Neural progenitor cell (in vitro differentiated cells): ENCODE results near the gene ANAPC4. TPM values are rescaled to one million over a fixed set of nuclear protein-coding genes. Genes with fewer than 3 reads are reported as not detected.

Experiments used
- DNase-seq: peaks from one replicate; pipeline ENCODE4 v3.0.0-alpha.2; 2016; ENCODE audit warnings: low spot score
- H2AFZ ChIP-seq: fragments of 200-600 bp; sonication (generic); replicated peaks from 2 replicates; pipeline ENCODE4 v1.6.1; 2016; ENCODE audit warnings: antibody characterized with exemption
- H3F3A ChIP-seq: fragments of 200-600 bp; sonication (generic); 2 replicates; pipeline ENCODE4 v1.6.1; 2016; ENCODE audit warnings: antibody characterized with exemption, low read depth
- H3K27ac ChIP-seq: fragments of 200-600 bp; sonication (generic); 2 replicates; pipeline ENCODE4 v1.5.1; 2016; ENCODE audit warnings: mild to moderate bottlenecking
- H3K27me3 ChIP-seq: fragments of 200-600 bp; sonication (generic); 2 replicates; pipeline ENCODE4 v1.6.1; 2016; ENCODE audit warnings: mild to moderate bottlenecking, moderate library complexity
- H3K36me3 ChIP-seq: fragments of 200-600 bp; sonication (generic); 2 replicates; pipeline ENCODE4 v1.5.1; 2016
- H3K4me1 ChIP-seq: fragments of 200-600 bp; sonication (generic); 2 replicates; pipeline ENCODE4 v1.6.1; 2016; ENCODE audit warnings: mixed run types
- H3K4me2 ChIP-seq: fragments of 200-600 bp; sonication (generic); 2 replicates; pipeline ENCODE4 v1.6.1; 2016
- H3K4me3 ChIP-seq: fragments of 200-600 bp; sonication (generic); 2 replicates; pipeline ENCODE4 v1.5.1; 2016
- H3K79me2 ChIP-seq: fragments of 200-600 bp; sonication (generic); 2 replicates; pipeline ENCODE4 v1.6.1; 2016; ENCODE audit warnings: low read depth
- H3K9ac ChIP-seq: fragments of 200-600 bp; sonication (generic); 2 replicates; pipeline ENCODE4 v1.6.1; 2016
- H3K9me3 ChIP-seq: fragments of 200-600 bp; sonication (generic); 2 replicates; pipeline ENCODE4 v1.5.1; 2016; ENCODE audit warnings: low read depth
- H4K20me1 ChIP-seq: fragments of 200-600 bp; sonication (generic); 2 replicates; pipeline ENCODE4 v1.6.1; 2016; ENCODE audit warnings: low read depth
- H3K27ac Mint-ChIP-seq: 3 replicates; pipeline ENCODE4 v1.8.0; 2021; ENCODE audit warnings: mixed read lengths
- H3K27me3 Mint-ChIP-seq: 2 replicates; pipeline ENCODE4 v1.8.0; 2022; ENCODE audit warnings: low read depth, mild to moderate bottlenecking, inconsistent platforms, moderate library complexity, mixed read lengths; ENCODE audit not compliant: insufficient read depth
- H3K36me3 Mint-ChIP-seq: 3 replicates; pipeline ENCODE4 v1.8.0; 2021; ENCODE audit warnings: mixed read lengths
- H3K4me1 Mint-ChIP-seq: 3 replicates; pipeline ENCODE4 v1.8.0; 2021; ENCODE audit warnings: mixed read lengths
- H3K4me3 Mint-ChIP-seq: 3 replicates; pipeline ENCODE4 v1.8.0; 2021; ENCODE audit warnings: mild to moderate bottlenecking, moderate library complexity, mixed read lengths
- H3K9me3 Mint-ChIP-seq: 3 replicates; pipeline ENCODE4 v1.8.0; 2020; ENCODE audit warnings: mixed read lengths
- EZH2 ChIP-seq: fragments of 200-600 bp; sonication (generic); IDR thresholded peaks from 2 replicates; pipeline ENCODE4 v1.6.1; 2017; ENCODE audit warnings: antibody characterized with exemption, mild to moderate bottlenecking, moderate library complexity
- EZH2phosphoT487 ChIP-seq: fragments of 200-600 bp; sonication (generic); IDR thresholded peaks from 2 replicates; pipeline ENCODE4 v1.6.1; 2017; ENCODE audit warnings: antibody characterized with exemption
- total RNA-seq: library from RNA; depleted of rRNA; stranded (reverse); fragments of >200 nt; gene quantifications from 2 replicates; pipeline ENCODE4 v1.2.3, GENCODE V29; 2015; ENCODE audit warnings: low replicate concordance
- TF ChIP-seq, protein P1 (sequence below): fragments of 200-600 bp; sonication (generic); IDR thresholded peaks from 2 replicates; pipeline ENCODE4 v1.5.1; 2017; ENCODE audit warnings: antibody characterized with exemption, mild to moderate bottlenecking

ANAPC4 gene
- total RNA-seq, 1 donor from 2014 or later = 55.1 TPM

GRCh38 chr4:25397305-25397704, 20.2 kb downstream of the ANAPC4 start:
- Histone ChIP-seq H3K27me3 (no peaks in the 10 kb centered on the region), H3K27ac (no peak overlapping the region), H3K9ac (no peak overlapping the region), H2AFZ (no peak overlapping the region), H3K4me3 (no peak overlapping the region), H3K4me2 (no peak overlapping the region), H3K36me3 (peaks cover 30% of the 10 kb centered on the region), H3K9me3 (no peaks in the 10 kb centered on the region), H4K20me1 (no peaks in the 10 kb centered on the region), H3F3A (no peaks in the 10 kb centered on the region), H3K79me2 (no peaks in the 10 kb centered on the region), H3K4me1 (no peaks in the 10 kb centered on the region)
- Mint-ChIP-seq H3K9me3 (peaks cover 6% of the 10 kb centered on the region), H3K4me1 (no peaks in the 10 kb centered on the region), H3K4me3 (no peak overlapping the region), H3K27ac (no peak overlapping the region), H3K27me3 (peaks cover 3% of the 10 kb centered on the region), H3K36me3 (peaks cover 58% of the 10 kb centered on the region)
- TF ChIP-seq EZH2 = no peak
- no peak for TF ChIP-seq EZH2phosphoT487
- TF ChIP-seq, protein P1, sequence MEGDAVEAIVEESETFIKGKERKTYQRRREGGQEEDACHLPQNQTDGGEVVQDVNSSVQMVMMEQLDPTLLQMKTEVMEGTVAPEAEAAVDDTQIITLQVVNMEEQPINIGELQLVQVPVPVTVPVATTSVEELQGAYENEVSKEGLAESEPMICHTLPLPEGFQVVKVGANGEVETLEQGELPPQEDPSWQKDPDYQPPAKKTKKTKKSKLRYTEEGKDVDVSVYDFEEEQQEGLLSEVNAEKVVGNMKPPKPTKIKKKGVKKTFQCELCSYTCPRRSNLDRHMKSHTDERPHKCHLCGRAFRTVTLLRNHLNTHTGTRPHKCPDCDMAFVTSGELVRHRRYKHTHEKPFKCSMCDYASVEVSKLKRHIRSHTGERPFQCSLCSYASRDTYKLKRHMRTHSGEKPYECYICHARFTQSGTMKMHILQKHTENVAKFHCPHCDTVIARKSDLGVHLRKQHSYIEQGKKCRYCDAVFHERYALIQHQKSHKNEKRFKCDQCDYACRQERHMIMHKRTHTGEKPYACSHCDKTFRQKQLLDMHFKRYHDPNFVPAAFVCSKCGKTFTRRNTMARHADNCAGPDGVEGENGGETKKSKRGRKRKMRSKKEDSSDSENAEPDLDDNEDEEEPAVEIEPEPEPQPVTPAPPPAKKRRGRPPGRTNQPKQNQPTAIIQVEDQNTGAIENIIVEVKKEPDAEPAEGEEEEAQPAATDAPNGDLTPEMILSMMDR = no peak
- no peak for DNase-seq

DNA sequence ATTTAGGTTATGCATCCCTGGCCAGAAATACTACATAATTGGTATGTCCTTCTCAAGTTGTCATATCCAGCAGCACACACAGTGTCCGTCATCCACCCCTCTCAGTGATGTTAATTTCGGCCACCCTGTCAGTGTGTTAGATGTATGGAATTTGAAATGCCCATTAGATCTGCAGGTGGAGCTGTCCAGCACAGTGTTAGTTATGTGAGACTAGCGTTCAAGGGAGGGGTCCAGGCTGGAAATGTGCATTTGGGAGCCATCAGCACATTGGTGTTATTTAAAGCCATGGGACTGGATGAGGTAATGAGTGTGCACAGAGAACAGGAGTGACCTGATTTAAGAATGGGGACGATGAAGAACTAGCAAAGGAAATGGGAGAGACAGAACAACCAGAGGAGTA, 22.4 kb downstream of the ANAPC4 start:
- peaks cover 3% of the 10 kb centered on the region for H3K27me3 Mint-ChIP-seq
- Histone ChIP-seq H3F3A (no peaks in the 10 kb centered on the region), H3K4me1 (no peaks in the 10 kb centered on the region), H3K27me3 (no peaks in the 10 kb centered on the region), H3K9me3 (no peaks in the 10 kb centered on the region), H3K4me3 (no peak overlapping the region), H3K27ac (no peak overlapping the region), H3K4me2 (no peak overlapping the region), H2AFZ (no peak overlapping the region), H4K20me1 (no peaks in the 10 kb centered on the region), H3K79me2 (no peaks in the 10 kb centered on the region), H3K9ac (no peak overlapping the region), H3K36me3 (peaks cover 34% of the 10 kb centered on the region)
- peaks cover 52% of the 10 kb centered on the region for H3K36me3 Mint-ChIP-seq
- H3K9me3 Mint-ChIP-seq = peaks cover 6% of the 10 kb centered on the region
- no peak for TF ChIP-seq EZH2phosphoT487
- no peak for TF ChIP-seq EZH2
- TF ChIP-seq, protein P1 = no peak
- DNase-seq = no peak
- no peak overlapping the region for H3K27ac Mint-ChIP-seq
- H3K4me1 Mint-ChIP-seq = no peaks in the 10 kb centered on the region
- no peak overlapping the region for H3K4me3 Mint-ChIP-seq

- no peak for DNase-seq
- Histone ChIP-seq H3K9me3 (no peaks in the 10 kb centered on the region), H3K79me2 (no peaks in the 10 kb centered on the region), H3K27me3 (no peaks in the 10 kb centered on the region), H3F3A (no peaks in the 10 kb centered on the region), H3K4me1 (no peaks in the 10 kb centered on the region), H3K36me3 (peaks cover 34% of the 10 kb centered on the region), H3K4me3 (no peak overlapping the region), H3K4me2 (no peak overlapping the region), H3K27ac (no peak overlapping the region), H3K9ac (no peak overlapping the region), H4K20me1 (no peaks in the 10 kb centered on the region), H2AFZ (no peak overlapping the region)
- no peak overlapping the region for H3K27ac Mint-ChIP-seq
- H3K27me3 Mint-ChIP-seq = no peaks in the 10 kb centered on the region
- peaks cover 43% of the 10 kb centered on the region for H3K36me3 Mint-ChIP-seq
- H3K9me3 Mint-ChIP-seq = peaks cover 6% of the 10 kb centered on the region
- H3K4me3 Mint-ChIP-seq = no peak overlapping the region
- TF ChIP-seq EZH2phosphoT487 (no peak), EZH2 (no peak)
- TF ChIP-seq, protein P1 = no peak
- no peaks in the 10 kb centered on the region for H3K4me1 Mint-ChIP-seq
Observed at GRCh38 chr4:25401066-25401465, 24.0 kb downstream of the ANAPC4 start.
